Inferior parietal cortex (tissue), 1 donor: Measurements from ENCODE around the gene LYPD4.

Experiments
- DNase-seq: peaks from one replicate; pipeline ENCODE4 v3.0.0-alpha.2; 2016; ENCODE audit errors: extremely low spot score

Gene LYPD4

GRCh38 chr19:41872775-41873647, 28.5 kb upstream of the LYPD4 start:
- peak; percentile 67 for DNase-seq

DNA sequence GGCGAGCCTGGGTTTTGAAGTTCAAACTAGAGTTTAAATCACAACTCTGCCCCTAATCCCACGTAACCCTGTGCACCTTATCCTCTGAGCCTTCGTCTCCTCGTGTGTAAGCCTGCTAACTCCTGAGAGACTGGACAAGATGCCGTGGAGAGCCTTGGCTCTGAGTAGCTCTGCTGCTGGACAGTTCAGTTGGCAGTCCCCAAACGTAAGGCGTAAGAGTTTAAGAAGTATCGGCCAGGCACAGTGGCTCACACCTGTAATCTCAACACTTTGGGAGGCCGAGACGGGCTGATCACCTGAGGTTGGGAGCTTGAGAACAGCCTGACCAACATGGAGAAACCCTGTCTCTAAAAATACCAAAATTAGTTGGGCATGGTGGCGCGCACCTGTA, 27.9 kb upstream of the LYPD4 start:
- no peak for DNase-seq

DNA sequence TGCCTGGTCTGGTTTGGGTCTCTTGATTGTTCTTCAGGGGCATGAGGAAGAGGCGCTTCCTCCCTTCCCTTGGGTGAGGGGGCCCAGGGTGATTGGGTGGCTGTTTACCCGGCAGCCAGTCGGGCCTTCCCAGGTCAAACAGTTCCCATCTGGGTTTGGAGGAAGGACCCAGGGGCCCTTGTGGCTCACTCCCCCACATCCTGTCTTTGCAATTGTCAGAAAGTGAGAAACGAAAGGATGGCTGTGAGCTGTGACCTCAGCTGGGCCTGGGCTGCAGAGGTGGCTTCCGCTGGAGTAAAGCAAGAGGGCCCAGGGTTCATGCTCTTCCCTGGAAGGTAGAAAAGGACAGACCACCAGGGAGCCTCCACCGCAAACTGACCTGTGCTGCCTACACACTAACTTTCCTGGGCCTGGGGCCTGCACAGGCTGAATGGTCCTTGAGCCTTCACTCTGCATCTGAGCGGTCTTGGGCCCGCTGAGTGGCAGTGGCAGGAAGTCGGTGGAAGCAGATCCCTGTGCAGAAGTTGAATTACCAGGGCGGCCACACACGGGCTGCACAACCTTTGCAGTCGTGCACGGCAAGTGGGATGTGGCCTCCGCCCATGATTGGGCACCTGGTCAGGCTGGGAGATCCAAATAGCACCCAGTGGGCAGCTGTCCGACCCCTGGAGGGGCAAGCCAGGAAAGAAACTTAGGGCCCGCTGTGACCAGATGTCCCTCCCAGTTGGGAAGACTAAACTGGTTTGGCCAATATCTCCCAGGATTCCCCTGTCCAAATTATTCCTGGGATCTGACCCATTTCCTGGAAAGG, 27.3 kb upstream of the LYPD4 start:
- no peak for DNase-seq

- no peak for DNase-seq
Measured at GRCh38 chr19:41870401-41870873, 26.0 kb upstream of the LYPD4 start.

DNA sequence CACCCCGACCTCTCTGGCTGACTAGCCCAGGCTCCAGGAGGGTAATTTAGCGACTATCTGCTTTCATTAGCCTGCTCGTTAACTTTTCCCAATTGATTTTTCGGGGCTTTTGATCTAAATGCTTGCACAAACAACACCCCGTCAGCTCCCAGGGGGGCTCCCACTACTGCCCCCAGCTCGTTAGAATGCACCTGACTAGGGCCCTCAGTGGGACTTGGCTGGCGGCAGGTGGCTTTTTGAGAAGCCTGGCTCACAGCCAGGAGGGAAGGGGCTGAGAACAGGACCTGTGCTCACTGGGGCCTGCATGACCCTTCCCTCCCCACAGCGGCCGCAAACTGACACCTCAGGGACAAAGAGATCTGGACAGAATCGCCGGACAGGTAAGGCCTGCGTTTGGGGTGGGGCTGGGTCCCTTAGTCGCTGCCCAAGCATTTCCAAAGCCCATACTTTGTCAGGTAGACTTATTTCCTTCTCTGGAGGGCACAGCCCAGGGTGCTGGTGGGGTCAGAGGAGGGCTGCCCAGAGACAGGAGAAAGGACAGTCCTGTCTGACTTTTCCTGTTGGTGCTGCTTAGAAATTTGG, 25.0 kb upstream of the LYPD4 start:
- DNase-seq: no peak

GRCh38 chr19:41868989-41869300, 24.5 kb upstream of the LYPD4 start:
- no peak for DNase-seq

DNA sequence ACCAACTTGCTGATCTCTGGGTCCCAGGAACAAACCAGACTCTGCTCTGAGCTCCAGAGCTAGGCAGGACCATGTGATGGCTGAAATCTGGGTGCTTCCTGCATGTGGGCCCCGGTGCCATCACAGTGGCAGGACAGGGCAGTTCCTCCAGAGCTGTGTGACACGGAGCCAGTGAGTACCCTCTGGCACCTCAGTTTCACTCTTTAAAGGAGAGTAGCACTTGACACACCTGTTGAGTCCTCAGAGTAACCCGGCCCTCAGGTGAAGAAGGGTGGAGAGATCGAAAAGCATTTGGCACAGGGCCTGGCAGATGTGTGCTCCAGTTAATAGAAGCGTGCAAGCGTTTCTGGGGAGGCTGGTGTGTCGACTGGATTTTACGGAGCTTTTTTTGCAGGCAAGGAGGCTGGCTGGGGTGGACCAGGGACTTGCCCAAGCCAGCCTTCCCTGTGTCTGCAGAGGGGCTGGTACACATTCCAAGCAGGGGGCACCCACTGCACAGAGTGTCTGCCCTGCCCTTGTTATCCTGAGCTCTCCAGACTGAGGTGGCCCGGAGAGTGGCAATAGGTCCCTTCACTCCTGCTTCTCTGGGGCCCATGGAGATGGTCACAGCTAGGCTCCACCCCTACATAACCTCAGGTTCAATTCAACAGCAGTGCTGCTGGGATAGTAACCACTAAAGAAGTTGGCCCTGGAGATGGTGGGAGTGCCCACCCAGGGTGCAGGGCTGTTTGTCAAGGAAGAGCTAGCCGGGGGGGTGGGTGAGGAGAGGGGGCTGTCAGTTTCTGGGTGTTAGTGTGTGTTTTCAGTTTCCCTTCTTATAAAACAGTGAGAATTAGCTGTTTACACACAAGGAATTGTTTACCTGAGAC, 23.9 kb upstream of the LYPD4 start:
- DNase-seq: no peak

- DNase-seq: no peak
Measured at GRCh38 chr19:41866284-41866683, 21.8 kb upstream of the LYPD4 start.

GRCh38 chr19:41864374-41864773, 19.9 kb upstream of the LYPD4 start:
- DNase-seq: no peak

DNA sequence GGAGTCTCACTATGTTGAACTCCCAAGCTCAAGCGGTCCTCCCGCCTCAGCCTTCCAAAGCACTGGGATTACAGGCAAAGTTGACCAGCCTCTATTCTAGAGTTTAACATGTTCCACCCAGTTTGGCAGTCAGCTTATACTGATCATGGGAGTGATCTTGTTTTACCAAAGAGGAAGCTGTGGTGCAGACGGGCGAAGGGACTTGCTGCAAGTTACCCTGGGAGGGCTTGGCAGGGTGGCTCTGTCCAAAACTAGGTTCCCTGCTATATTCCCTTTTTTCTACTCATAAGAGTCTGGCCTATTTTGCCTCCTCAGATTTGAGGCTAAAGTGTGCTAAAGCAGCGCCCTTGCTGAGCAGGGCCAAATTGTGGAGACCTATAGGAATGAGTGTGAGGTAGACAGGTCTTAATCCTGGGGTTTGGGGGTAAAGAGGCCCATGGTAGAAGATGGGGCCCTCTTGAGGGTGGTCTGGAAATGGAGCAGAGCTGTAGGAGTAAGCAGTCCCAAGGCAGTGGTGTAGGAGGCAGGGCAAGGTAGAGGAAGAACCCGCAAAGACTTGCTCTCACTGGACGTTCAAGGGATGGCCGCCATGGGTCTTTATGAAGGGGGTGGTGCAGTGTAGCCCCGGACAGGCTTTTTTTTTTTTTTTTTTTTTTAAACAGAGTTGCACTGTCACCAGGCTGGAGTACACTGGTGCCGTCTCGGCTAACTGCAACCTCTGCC, 18.9 kb upstream of the LYPD4 start:
- no peak for DNase-seq

DNA sequence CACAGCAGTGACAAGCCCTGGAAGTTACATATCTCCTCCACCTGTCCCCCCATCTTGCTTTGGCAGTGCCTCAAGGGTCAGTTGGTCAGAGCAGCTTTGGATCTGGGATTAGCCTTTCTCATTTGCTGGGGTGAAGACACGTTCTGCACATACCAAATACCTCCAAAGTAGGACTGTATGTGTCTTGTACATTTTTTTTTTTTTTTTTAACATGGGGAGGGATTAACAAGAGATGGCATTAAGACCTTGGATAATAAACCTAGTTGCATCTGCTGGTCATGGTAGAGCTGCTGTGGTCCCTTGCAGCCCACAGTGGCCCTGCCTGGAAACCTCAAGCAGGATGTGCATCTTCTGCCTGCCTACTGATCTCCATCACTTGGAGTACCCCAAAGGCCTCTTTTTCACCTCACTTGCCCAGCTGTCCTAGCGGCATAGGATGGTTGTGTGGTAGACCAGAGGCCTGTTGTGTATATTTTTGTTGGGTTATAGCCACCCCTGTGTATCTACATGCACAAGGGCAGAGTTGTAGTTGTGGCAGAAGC, 18.0 kb upstream of the LYPD4 start:
- DNase-seq: no peak

DNA sequence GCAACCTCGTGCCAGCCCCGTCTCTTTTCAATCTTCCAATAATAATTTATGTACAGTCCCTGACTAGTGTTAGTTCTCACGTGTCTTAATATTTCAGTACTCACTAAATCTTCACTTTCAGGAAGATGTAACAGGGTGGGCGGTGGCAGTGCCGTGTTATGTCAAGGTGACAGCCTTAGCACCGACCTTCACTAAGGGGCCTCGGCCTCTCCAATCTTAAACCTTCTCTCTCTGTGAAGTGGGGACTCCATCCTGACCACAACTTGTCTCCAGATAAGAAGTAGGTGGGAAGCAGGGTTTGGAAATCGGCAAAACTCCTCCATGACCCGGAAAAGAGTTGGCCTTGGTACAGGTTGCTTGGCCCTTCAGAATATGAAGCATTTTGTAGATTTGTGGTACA, 17.4 kb upstream of the LYPD4 start:
- DNase-seq: no peak

GRCh38 chr19:41861116-41861768, 16.8 kb upstream of the LYPD4 start:
- DNase-seq: no peak

DNA sequence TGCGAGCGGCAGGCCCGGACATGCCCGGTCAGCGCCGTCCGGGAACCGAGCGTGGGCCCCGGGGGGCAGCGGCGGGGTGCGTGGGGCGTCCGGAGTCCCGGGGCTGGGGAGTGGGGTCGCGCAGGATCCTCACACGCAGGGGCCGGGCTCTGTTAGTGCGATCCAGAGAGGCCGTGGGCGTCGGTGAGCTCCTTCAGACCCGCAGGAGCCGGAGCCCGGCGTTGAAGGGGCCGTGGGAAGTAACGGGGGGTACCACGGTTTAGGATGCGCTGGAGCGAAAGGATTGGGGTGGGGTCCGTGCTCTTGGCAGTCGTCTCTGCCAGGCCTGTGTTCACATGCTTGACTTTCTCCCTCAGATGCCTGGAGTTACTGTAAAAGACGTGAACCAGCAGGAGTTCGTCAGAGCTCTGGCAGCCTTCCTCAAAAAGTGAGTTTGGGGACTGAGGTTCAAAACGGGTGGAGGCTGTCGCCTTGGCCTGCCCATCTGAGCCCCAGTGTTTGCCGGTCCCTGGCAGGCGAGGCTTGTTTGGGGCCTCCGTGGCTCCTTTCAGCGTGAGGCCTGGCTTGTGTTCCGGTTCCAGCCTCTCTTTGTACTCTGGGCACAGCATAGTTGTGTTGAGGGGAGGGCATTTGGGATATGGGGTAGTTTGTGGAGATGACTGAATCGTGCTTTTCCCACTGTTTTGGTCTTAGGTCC, 16.1 kb upstream of the LYPD4 start:
- no peak for DNase-seq

DNA sequence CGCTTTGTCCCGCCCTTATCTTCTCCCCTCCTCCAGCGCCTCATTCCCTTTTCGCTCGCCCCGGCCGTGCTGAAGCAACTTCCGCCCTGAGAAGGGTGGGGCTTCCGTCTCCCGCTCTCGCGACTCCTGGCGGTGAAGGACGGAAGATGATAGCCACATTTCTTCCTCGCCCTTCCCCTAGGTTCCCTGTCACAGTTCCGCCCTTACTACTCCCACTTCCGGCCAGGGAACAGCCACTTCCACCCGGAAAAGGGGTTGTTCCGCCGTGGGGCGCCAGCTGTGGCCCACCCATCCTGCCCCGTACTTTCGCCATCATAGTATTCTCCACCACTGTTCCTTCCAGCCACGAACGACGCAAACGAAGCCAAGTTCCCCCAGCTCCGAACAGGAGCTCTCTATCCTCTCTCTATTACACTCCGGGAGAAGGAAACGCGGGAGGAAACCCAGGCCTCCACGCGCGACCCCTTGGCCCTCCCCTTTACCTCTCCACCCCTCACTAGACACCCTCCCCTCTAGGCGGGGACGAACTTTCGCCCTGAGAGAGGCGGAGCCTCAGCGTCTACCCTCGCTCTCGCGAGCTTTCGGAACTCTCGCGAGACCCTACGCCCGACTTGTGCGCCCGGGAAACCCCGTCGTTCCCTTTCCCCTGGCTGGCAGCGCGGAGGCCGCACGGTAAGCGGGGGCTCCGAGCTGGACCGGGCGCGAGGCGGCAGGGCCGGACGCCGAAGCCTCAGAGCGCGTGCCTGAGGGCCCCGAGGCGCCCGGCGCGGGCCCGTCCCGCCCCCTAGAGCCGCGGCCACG, 15.3 kb upstream of the LYPD4 start, which contains the start of gene RPS19:
Gene RPS19 (plus strand): TSS at position 638 of the 801 bp plus-strand sequence. CDS start 520 bp downstream, outside the sequence.
- DNase-seq: peak; percentile 100

DNA sequence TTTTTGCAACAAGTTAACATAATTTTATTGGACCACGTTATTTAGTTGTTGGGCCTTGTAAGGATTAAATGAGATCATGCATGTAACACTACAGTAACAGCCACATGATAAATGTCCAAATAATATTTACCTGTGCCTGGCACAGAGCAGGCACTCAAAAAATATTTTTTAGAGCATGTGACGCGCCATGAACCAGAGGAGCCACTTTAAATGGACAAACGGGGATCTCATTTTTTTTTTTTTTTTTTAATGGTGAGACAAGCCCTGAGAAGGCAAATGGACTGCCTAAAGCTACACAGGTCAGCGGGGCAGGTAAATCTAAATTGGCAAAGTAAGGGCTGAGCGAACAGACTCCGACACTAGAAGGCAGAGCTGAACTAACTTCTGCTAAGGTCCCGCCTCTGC, 14.7 kb upstream of the LYPD4 start:
- no peak for DNase-seq

DNA sequence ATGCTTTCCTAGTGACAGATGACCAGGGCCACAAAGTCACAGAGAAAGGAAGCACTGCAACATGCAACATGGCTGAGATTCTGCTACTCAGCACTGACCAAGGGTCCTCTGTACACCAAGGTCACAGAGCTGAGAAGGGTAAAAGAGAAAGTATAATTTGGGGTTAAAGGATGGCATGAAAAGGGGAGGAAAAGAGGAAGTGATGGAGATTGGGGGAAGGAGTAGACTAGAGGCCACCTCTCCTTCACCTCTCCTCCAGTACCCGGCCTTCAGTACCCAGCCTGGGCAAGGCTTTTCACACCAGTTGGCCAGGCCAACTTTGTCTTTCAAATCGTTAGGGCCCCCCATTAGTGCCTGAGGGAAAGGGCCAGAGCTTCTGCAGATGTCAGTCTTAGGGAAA, 9.3 kb upstream of the LYPD4 start:
- DNase-seq: no peak

DNA sequence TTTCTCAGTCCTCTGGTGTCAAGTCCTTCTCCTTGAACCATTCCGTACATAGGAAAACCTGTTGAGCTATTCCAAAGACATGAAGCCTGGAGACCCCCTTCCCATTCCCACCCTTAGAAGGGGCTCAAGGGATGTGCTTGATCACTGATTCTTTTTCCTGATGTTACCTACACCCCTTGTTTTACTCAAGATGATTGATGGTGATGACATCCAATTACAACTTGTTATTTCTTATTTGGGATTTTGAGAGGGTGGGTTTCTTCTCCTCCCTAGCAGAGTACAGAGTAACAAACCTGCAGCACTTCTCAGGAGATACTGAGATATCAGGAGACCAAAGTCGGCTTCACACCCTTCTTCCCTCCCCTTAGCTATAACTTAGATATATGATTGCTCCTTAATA, 8.9 kb upstream of the LYPD4 start:
- no peak for DNase-seq

DNA sequence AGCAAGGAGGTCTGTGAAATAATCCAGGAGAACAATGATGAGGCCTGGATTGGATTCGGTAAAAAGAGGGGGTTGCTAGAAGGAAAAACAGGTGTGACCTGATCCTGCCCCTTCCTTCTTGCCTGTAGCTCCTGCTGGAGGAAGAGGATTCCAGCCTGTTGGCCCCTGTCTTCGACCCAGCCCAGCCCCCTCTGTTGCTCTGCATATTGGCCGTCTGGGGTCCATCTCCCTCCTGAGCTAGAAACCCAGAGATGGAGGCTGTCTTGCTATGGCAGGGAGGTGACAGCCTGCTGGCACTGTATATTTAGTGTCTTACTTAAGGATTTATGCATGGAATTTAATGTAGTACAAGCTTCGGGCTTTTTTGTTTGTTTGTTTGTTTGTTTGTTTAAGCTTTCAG, 7.0 kb upstream of the LYPD4 start:
- DNase-seq: no peak
